Stimulated activated memory B cell treated with anti-CD40 and anti-IgM and Interleukin-4, amounts not matched to agents 10 μg/mL and 1 μg/mL and 100 μg/mL, for 72 hours (primary cell): ENCODE data around the gene AMPD3.

Experiments
- ATAC-seq: fragments of 150-1000 bp; cut with Tn5 transposase; 2 replicates; pipeline ENCODE4 v1.10.0; 2021
- H3K27ac Mint-ChIP-seq: one replicate; pipeline ENCODE4 v1.8.0; 2022; ENCODE audit warnings: mild to moderate bottlenecking, mixed read lengths
- H3K27me3 Mint-ChIP-seq: one replicate; pipeline ENCODE4 v1.8.0; 2022; ENCODE audit warnings: mixed read lengths
- H3K36me3 Mint-ChIP-seq: one replicate; pipeline ENCODE4 v1.8.0; 2022; ENCODE audit warnings: mixed read lengths
- H3K4me1 Mint-ChIP-seq: one replicate; pipeline ENCODE4 v1.8.0; 2022; ENCODE audit warnings: mixed read lengths
- H3K4me3 Mint-ChIP-seq: one replicate; pipeline ENCODE4 v1.8.0; 2022; ENCODE audit warnings: mild to moderate bottlenecking, moderate library complexity, mixed read lengths
- H3K9me3 Mint-ChIP-seq: one replicate; pipeline ENCODE4 v1.8.0; 2022; ENCODE audit warnings: mixed read lengths

Gene AMPD3

GRCh38 chr11:10515418-10515817, 60.4 kb downstream of the AMPD3 start:
- Mint-ChIP-seq H3K9me3 (no peaks in the 10 kb centered on the region), H3K4me3 (no peak overlapping the region), H3K27ac (peak overlapping the region; percentile 61), H3K4me1 (peaks cover 16% of the 10 kb centered on the region), H3K27me3 (no peaks in the 10 kb centered on the region), H3K36me3 (peaks cover 26% of the 10 kb centered on the region)
- no peak for ATAC-seq

GRCh38 chr11:10518123-10518522, 63.1 kb downstream of the AMPD3 start:
- H3K4me3 Mint-ChIP-seq, result no peak overlapping the region
- no peak overlapping the region for H3K27ac Mint-ChIP-seq
- no peak for ATAC-seq
- H3K27me3 Mint-ChIP-seq, result no peaks in the 10 kb centered on the region
- H3K4me1 Mint-ChIP-seq, result peaks cover 25% of the 10 kb centered on the region
- H3K9me3 Mint-ChIP-seq, result no peaks in the 10 kb centered on the region
- peaks cover 37% of the 10 kb centered on the region for H3K36me3 Mint-ChIP-seq

GRCh38 chr11:10518891-10519290, 63.8 kb downstream of the AMPD3 start:
- peaks cover 42% of the 10 kb centered on the region for H3K36me3 Mint-ChIP-seq
- no peaks in the 10 kb centered on the region for H3K27me3 Mint-ChIP-seq
- H3K27ac Mint-ChIP-seq, result peak overlapping the region; percentile 30
- H3K4me1 Mint-ChIP-seq, result peaks cover 21% of the 10 kb centered on the region
- H3K9me3 Mint-ChIP-seq, result no peaks in the 10 kb centered on the region
- no peak overlapping the region for H3K4me3 Mint-ChIP-seq
- no peak for ATAC-seq

- peak overlapping the region; percentile 30 for H3K27ac Mint-ChIP-seq
- peaks cover 15% of the 10 kb centered on the region for H3K4me1 Mint-ChIP-seq
- no peak overlapping the region for H3K4me3 Mint-ChIP-seq
- ATAC-seq, result no peak
- H3K36me3 Mint-ChIP-seq, result peaks cover 43% of the 10 kb centered on the region
- no peaks in the 10 kb centered on the region for H3K9me3 Mint-ChIP-seq
- no peaks in the 10 kb centered on the region for H3K27me3 Mint-ChIP-seq
Measured at GRCh38 chr11:10519630-10520029, 64.6 kb downstream of the AMPD3 start.

GRCh38 chr11:10520562-10520961, 65.5 kb downstream of the AMPD3 start:
- no peaks in the 10 kb centered on the region for H3K9me3 Mint-ChIP-seq
- H3K36me3 Mint-ChIP-seq, result peaks cover 37% of the 10 kb centered on the region
- peaks cover 9% of the 10 kb centered on the region for H3K4me1 Mint-ChIP-seq
- ATAC-seq, result no peak
- H3K27ac Mint-ChIP-seq, result no peak overlapping the region
- no peaks in the 10 kb centered on the region for H3K27me3 Mint-ChIP-seq
- no peak overlapping the region for H3K4me3 Mint-ChIP-seq

- no peak for ATAC-seq
- Mint-ChIP-seq H3K4me1 (peaks cover 25% of the 10 kb centered on the region), H3K27ac (peak overlapping the region; percentile 30), H3K36me3 (peaks cover 42% of the 10 kb centered on the region), H3K4me3 (no peak overlapping the region), H3K9me3 (no peaks in the 10 kb centered on the region), H3K27me3 (no peaks in the 10 kb centered on the region)
Measured at GRCh38 chr11:10522276-10522675, 67.2 kb downstream of the AMPD3 start.

- Mint-ChIP-seq H3K36me3 (peaks cover 40% of the 10 kb centered on the region), H3K27ac (no peak overlapping the region), H3K4me1 (peaks cover 31% of the 10 kb centered on the region), H3K4me3 (no peak overlapping the region), H3K9me3 (no peaks in the 10 kb centered on the region), H3K27me3 (no peaks in the 10 kb centered on the region)
- ATAC-seq, result no peak
Measured at GRCh38 chr11:10522921-10523320, 67.9 kb downstream of the AMPD3 start.

- H3K4me3 Mint-ChIP-seq, result no peak overlapping the region
Measured at GRCh38 chr11:10524471-10524870, 69.4 kb downstream of the AMPD3 start.

GRCh38 chr11:10526974-10527918, 72.2 kb downstream of the AMPD3 start:
- Mint-ChIP-seq H3K36me3 (peaks cover 35% of the 10 kb centered on the region), H3K27ac (peak overlapping the region; percentile 67), H3K4me1 (peaks cover 23% of the 10 kb centered on the region), H3K4me3 (peak overlapping the region; percentile 15), H3K27me3 (no peaks in the 10 kb centered on the region), H3K9me3 (no peaks in the 10 kb centered on the region)
- peak; percentile 90 for ATAC-seq

More at GRCh38 chr11:10524471-10524870, 69.4 kb downstream of the AMPD3 start:
- peaks cover 40% of the 10 kb centered on the region for H3K36me3 Mint-ChIP-seq
- H3K27me3 Mint-ChIP-seq, result no peaks in the 10 kb centered on the region
- H3K9me3 Mint-ChIP-seq, result no peaks in the 10 kb centered on the region
- no peak overlapping the region for H3K27ac Mint-ChIP-seq
- no peak for ATAC-seq
- H3K4me1 Mint-ChIP-seq, result peaks cover 31% of the 10 kb centered on the region

- Mint-ChIP-seq H3K36me3 (peaks cover 43% of the 10 kb centered on the region), H3K4me3 (no peak overlapping the region), H3K27ac (no peak overlapping the region), H3K27me3 (no peaks in the 10 kb centered on the region), H3K9me3 (no peaks in the 10 kb centered on the region), H3K4me1 (peaks cover 22% of the 10 kb centered on the region)
- no peak for ATAC-seq
Measured at GRCh38 chr11:10528121-10528520, 73.1 kb downstream of the AMPD3 start.

GRCh38 chr11:10529279-10529678, 74.2 kb downstream of the AMPD3 start:
- Mint-ChIP-seq H3K4me1 (peaks cover 28% of the 10 kb centered on the region), H3K27me3 (no peaks in the 10 kb centered on the region), H3K9me3 (no peaks in the 10 kb centered on the region), H3K4me3 (no peak overlapping the region), H3K27ac (peak overlapping the region; percentile 26), H3K36me3 (peaks cover 44% of the 10 kb centered on the region)
- no peak for ATAC-seq

GRCh38 chr11:10532526-10532925, 77.5 kb downstream of the AMPD3 start:
- Mint-ChIP-seq H3K27ac (no peak overlapping the region), H3K4me3 (no peak overlapping the region), H3K27me3 (no peaks in the 10 kb centered on the region), H3K9me3 (no peaks in the 10 kb centered on the region), H3K4me1 (peaks cover 31% of the 10 kb centered on the region), H3K36me3 (peaks cover 32% of the 10 kb centered on the region)
- ATAC-seq, result no peak

- Mint-ChIP-seq H3K27ac (no peak overlapping the region), H3K9me3 (no peaks in the 10 kb centered on the region), H3K27me3 (no peaks in the 10 kb centered on the region), H3K4me3 (no peak overlapping the region), H3K4me1 (peaks cover 36% of the 10 kb centered on the region), H3K36me3 (peaks cover 32% of the 10 kb centered on the region)
- ATAC-seq, result no peak
Measured at GRCh38 chr11:10533323-10533722, 78.3 kb downstream of the AMPD3 start.

- Mint-ChIP-seq H3K4me1 (peaks cover 44% of the 10 kb centered on the region), H3K27me3 (no peaks in the 10 kb centered on the region), H3K27ac (no peak overlapping the region), H3K36me3 (peaks cover 25% of the 10 kb centered on the region), H3K4me3 (no peak overlapping the region), H3K9me3 (no peaks in the 10 kb centered on the region)
- ATAC-seq, result no peak
Measured at GRCh38 chr11:10534316-10534715, 79.3 kb downstream of the AMPD3 start.

GRCh38 chr11:10537600-10537999, 82.5 kb downstream of the AMPD3 start:
- H3K9me3 Mint-ChIP-seq, result no peaks in the 10 kb centered on the region
- ATAC-seq, result no peak
- H3K4me3 Mint-ChIP-seq, result no peak overlapping the region
- H3K4me1 Mint-ChIP-seq, result peaks cover 62% of the 10 kb centered on the region
- peaks cover 12% of the 10 kb centered on the region for H3K36me3 Mint-ChIP-seq
- H3K27me3 Mint-ChIP-seq, result no peaks in the 10 kb centered on the region
- H3K27ac Mint-ChIP-seq, result peak overlapping the region; percentile 79

GRCh38 chr11:10538924-10539323, 83.9 kb downstream of the AMPD3 start:
- no peaks in the 10 kb centered on the region for H3K9me3 Mint-ChIP-seq
- ATAC-seq, result no peak
- H3K27me3 Mint-ChIP-seq, result no peaks in the 10 kb centered on the region
- H3K4me1 Mint-ChIP-seq, result peaks cover 57% of the 10 kb centered on the region
- no peak overlapping the region for H3K4me3 Mint-ChIP-seq
- no peak overlapping the region for H3K27ac Mint-ChIP-seq
- H3K36me3 Mint-ChIP-seq, result peaks cover 10% of the 10 kb centered on the region
